Measurements from ENCODE around the gene HS3ST2.
"Not testable (repeated sequence)": the region's sequence is repeated elsewhere in the genome, so short reads cannot be mapped to it uniquely, and the experiment has no call there.

The HS3ST2 gene

DNA sequence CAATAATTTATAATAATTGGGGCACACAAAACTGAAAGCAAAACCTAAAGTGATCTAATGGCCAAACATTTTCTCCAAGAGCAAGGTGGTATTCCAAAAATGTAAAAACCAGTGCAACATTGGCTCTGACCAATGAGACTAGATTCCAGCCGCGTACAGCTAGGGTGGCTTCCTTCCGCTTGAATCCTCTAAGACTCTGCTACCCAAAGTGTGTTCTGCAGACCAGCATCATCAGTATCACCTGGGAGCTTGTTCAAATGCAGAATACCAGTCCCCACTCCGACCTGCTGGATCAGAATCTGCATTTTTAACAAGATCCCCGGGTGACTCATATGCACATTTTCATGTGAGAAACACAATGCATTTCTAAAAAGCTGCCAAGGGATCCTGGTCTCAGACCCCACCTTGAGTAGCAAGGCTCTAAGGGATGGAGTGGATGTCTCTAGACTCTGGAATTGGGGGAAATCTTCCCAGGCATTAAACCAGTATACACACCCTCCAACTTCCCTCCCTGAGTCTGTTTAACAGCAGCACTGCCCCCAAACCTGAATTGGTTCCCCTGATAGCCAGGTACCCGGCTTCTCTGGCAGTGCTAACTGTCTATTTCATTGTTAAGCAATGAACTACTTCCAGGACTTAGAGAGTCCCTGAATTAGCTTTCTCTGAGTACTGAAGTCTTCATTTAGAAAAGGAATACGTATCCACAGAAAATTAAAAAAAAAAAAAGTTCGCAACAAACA, 118.2 kb downstream of the HS3ST2 start:
- no peak for DNase-seq (ENCODE audit: low read depth in 2 of 2)

DNA sequence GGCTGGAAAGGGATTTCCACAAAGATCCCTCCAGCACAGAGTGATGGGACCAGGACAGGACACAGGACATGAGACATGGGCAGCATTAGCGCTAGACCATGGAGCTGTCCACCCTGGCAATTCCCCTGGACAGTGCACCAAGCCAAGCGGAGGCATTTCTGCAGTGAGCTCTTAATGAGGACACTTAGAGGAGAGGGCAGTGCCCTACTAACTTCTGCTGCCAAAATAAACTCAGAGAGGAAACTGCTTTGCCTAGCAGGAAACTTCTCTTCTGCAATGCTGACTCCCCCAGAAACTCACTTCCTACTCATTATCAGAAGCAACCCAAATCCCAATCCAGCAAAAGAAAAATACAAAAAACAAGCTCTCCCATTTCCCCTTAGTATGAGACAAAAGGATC, 119.2 kb downstream of the HS3ST2 start:
- no peak for DNase-seq (ENCODE audit: low read depth in 2 of 2)

DNA sequence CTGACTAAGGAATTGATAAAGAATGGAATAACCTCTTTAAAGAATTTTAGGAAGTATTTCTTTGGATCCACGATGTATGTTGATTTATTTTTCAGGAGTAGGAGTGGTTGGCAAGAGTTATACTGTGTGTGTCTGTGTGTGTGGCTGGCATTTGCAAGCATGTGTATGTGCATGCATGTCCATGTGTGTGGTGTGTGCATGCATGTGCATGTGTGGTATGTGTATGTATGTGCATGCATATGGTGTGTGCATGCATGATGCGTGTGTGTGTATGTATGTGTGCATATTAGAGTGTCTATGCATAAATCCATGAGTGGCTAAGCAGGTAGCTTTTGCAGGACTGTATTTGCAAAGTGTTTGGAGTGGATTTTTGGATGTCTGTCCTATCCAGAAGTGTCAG, 120.8 kb downstream of the HS3ST2 start:
- DNase-seq (ENCODE audit: low read depth in 2 of 2) = no peak

GRCh38 chr16:22937169-22937568, 123.2 kb downstream of the HS3ST2 start:
- no peak for DNase-seq (ENCODE audit: low read depth in 2 of 2)

DNA sequence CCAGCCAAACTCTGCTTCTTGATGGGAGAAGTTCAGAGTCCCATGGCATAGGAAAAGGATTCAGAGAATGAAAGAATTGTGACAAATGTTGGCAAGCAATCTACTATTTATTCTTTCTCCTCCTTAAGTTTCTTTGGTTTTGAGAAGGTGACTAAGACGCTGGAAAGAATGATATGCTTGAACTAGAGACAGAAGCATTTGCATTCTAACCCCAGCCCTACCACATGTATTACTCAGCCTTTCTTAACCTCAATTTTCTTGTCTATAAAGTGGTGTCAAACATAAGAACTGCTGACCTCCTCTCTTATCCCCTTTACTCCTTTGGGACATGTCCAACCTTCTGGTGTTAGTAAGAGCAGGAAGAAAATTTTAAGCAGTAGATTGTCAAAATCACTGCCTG, 124.7 kb downstream of the HS3ST2 start:
- no peak for DNase-seq (ENCODE audit: low read depth in 2 of 2)

- not testable (repeated sequence) for DNase-seq (ENCODE audit: low read depth in 2 of 2)
Measured at GRCh38 chr16:22939744-22940363, 125.9 kb downstream of the HS3ST2 start.

GRCh38 chr16:22941970-22942501, 128.1 kb downstream of the HS3ST2 start:
- no peak for DNase-seq (ENCODE audit: low read depth in 2 of 2)

DNA sequence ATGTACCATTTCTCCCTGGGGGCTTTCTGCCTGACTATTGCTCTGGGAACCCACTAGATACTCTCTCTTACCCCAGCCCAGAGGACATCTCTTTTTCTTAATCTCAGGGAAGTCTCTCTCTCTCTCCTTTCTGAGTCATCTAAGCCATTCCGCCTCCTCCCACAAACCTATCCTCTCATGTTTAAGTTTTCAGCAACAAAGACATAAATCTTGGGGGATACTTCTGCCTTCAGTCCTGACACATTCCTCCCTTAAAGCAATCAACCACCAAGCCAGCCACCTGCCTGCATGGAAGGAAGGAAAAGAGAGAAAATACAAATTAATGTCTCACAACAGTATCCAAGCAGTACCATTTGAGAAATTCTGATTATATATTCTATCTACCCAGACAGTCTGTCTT, 128.8 kb downstream of the HS3ST2 start:
- no peak for DNase-seq (ENCODE audit: low read depth in 2 of 2)

DNA sequence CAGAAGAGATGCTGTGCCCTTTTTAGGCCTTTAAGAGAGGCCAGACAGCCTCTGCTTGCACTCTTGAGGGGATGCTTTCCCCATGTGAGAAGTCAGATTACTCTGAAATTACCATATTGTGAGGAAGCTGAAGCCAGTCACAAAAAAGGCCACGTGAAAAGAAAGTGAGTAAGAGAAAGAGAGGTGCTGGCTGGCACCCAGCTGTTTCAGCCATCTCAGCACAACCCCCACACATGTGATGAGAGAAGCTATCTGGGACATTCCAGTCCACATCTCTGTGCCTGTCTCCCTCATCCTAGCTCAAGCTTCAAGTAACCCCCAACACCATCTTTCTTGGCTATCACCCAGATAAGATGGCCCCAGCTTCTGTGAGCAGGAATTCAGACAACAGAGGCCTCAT, 131.4 kb downstream of the HS3ST2 start:
- no peak for DNase-seq (ENCODE audit: low read depth in 2 of 2)

- DNase-seq (ENCODE audit: low read depth in 2 of 2) = no peak
Measured at GRCh38 chr16:22946433-22946832, 132.5 kb downstream of the HS3ST2 start.

GRCh38 chr16:22948058-22948602, 134.2 kb downstream of the HS3ST2 start:
- DNase-seq (ENCODE audit: low read depth in 2 of 2) = no peak

DNA sequence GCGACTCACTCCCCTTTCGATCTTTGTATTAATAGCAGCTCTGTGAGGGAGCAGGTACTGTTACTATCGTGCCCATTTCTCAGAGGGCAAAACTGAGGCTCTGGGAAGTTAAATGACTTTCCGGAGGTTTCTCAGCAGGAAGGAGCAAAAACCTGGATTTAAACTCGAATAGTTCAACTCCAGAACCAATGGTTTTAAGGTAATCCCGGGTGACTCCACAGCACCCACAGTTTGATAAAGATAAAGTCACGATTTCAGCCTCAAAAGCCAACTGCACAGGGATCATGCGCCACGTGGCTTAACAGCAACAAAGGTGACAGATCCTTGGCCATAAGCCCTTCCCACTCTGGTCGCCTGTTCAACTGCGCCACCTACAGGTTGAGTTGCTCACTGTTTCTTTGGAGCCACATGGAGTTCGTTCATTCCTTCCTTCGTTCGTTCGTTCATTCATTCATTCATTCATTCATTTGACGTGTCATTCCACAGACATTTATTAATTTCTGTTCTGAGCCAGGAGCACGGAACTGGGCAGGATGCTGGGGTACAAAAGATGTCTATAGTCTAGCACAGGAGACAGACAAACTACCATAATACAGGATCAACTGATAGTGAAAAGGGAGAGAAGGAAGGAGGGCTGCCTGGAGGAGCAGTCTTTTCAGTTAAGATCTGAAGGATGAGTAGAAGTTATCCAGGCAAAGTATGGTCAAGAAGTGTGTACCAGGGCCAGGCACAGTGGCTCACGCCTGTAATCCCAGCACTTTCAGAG, 134.8 kb downstream of the HS3ST2 start:
- peak; percentile 7 to 11 for DNase-seq (ENCODE audit: low read depth in 2 of 2)

- no peak for DNase-seq (ENCODE audit: low read depth in 2 of 2)
Measured at GRCh38 chr16:22955461-22956070, 141.6 kb downstream of the HS3ST2 start.

DNA sequence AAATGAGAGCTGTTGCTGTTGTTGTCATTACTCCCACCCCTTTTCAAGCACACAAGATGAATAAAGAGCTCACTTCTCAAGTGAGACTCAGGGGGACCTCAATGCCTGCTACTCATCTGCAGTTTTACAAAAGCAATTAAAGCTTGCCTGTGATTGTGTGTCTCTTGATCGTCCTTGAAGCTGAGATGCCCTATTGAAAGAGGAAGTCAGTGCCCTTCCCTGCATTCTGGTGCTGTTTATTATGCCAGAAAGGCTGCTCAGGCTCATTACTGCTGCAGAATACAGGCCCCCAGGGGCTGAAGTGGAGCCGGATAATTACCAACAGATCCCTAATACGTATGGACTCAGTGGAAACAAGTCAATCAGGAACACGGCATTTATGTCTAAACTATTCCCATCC, 147.2 kb downstream of the HS3ST2 start:
- DNase-seq (ENCODE audit: low read depth in 2 of 2) = no peak

DNA sequence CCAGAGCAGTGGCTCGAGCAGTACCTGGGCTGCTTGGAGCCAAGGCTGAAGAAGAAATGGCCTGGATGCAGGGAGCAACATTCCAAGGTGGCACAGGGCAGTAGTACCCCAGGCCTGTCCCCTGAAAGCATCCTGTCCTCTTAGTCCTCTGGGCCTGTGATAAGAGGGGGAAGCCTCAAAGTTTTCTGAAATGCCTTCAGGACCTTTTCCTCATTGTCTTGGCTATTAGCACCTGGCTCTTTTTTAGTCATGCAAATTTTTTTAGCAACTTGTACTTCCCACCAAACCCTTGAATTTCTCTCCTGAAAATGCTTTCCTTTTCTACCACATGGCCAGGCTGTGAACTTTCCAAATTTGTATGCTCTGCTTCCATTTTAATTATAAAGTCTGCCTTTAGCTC, 148.9 kb downstream of the HS3ST2 start:
- DNase-seq (ENCODE audit: low read depth in 2 of 2) = no peak

Measured in fibroblast of skin of left biceps (primary cell).